KMS-11 (cell line): ENCODE results near the gene CHST11.

Experiments used
- H2AFZ ChIP-seq: fragments of 200-600 bp; sonication (generic); 2 replicates; pipeline ENCODE4 v1.6.1; 2016; ENCODE audit warnings: antibody characterized with exemption, mixed run types, low read depth
- H3K27ac ChIP-seq: fragments of 200-600 bp; sonication (generic); 2 replicates; pipeline ENCODE4 v1.6.1; 2016; ENCODE audit warnings: mild to moderate bottlenecking, mixed run types
- H3K27me3 ChIP-seq: fragments of 200-600 bp; sonication (generic); 2 replicates; pipeline ENCODE4 v1.6.1; 2017; ENCODE audit warnings: mild to moderate bottlenecking, low read depth, mixed run types, moderate library complexity; ENCODE audit not compliant: insufficient read depth
- H3K36me3 ChIP-seq: fragments of 200-600 bp; sonication (generic); 2 replicates; pipeline ENCODE4 v1.6.1; 2017; ENCODE audit warnings: mild to moderate bottlenecking, mixed run types; ENCODE audit not compliant: insufficient read depth
- H3K4me1 ChIP-seq: fragments of 200-600 bp; sonication (generic); 2 replicates; pipeline ENCODE4 v1.6.1; 2016; ENCODE audit warnings: mild to moderate bottlenecking, low read depth, mixed run types; ENCODE audit not compliant: poor library complexity, severe bottlenecking
- H3K4me2 ChIP-seq: fragments of 200-600 bp; sonication (generic); 2 replicates; pipeline ENCODE4 v1.7.0; 2016; ENCODE audit warnings: mild to moderate bottlenecking, mixed run types
- H3K4me3 ChIP-seq: fragments of 200-600 bp; sonication (generic); IDR thresholded peaks from 2 replicates; pipeline ENCODE4 v1.6.1; 2017; ENCODE audit warnings: low read depth, low read length, mixed read lengths; ENCODE audit not compliant: insufficient read depth
- H3K79me2 ChIP-seq: fragments of 200-600 bp; sonication (generic); 2 replicates; pipeline ENCODE4 v1.6.1; 2016; ENCODE audit warnings: low read depth, mixed run types; ENCODE audit not compliant: insufficient read depth
- H3K9ac ChIP-seq: fragments of 200-600 bp; sonication (generic); 2 replicates; pipeline ENCODE4 v1.6.1; 2016; ENCODE audit warnings: mild to moderate bottlenecking, mixed run types
- H4K20me1 ChIP-seq: fragments of 200-600 bp; sonication (generic); 2 replicates; pipeline ENCODE4 v1.6.1; 2016; ENCODE audit warnings: mild to moderate bottlenecking, mixed run types; ENCODE audit not compliant: insufficient read depth
- CTCF ChIP-seq: fragments of 200-600 bp; sonication (generic); conservative IDR thresholded peaks from 2 replicates; pipeline ENCODE4 v1.6.1; 2017; ENCODE audit warnings: low read depth, mild to moderate bottlenecking, antibody characterized with exemption, low read length, moderate library complexity, mixed read lengths

The CHST11 gene

GRCh38 chr12:104683831-104684503, 227.2 kb downstream of the CHST11 start:
- H3K27me3 ChIP-seq, result no peaks in the 10 kb centered on the region
- no peak overlapping the region for H3K9ac ChIP-seq
- no peaks in the 10 kb centered on the region for H3K36me3 ChIP-seq
- H2AFZ ChIP-seq, result no peak overlapping the region
- no peaks in the 10 kb centered on the region for H4K20me1 ChIP-seq
- no peaks in the 10 kb centered on the region for H3K79me2 ChIP-seq
- H3K4me2 ChIP-seq, result no peak overlapping the region
- H3K27ac ChIP-seq, result no peak overlapping the region
- H3K4me1 ChIP-seq, result peaks cover 36% of the 10 kb centered on the region
- TF ChIP-seq CTCF, result no peak
- H3K4me3 ChIP-seq, result no peak overlapping the region

- H3K27me3 ChIP-seq, result no peaks in the 10 kb centered on the region
- no peak overlapping the region for H2AFZ ChIP-seq
- H3K79me2 ChIP-seq, result no peaks in the 10 kb centered on the region
- H3K9ac ChIP-seq, result no peak overlapping the region
- H3K36me3 ChIP-seq, result no peaks in the 10 kb centered on the region
- H4K20me1 ChIP-seq, result no peaks in the 10 kb centered on the region
- H3K4me1 ChIP-seq, result peaks cover 34% of the 10 kb centered on the region
- TF ChIP-seq CTCF, result no peak
- no peak overlapping the region for H3K4me3 ChIP-seq
- no peak overlapping the region for H3K4me2 ChIP-seq
- no peak overlapping the region for H3K27ac ChIP-seq
Measured at GRCh38 chr12:104684884-104685283, 228.1 kb downstream of the CHST11 start.

GRCh38 chr12:104685366-104685765, 228.6 kb downstream of the CHST11 start:
- no peak overlapping the region for H2AFZ ChIP-seq
- no peaks in the 10 kb centered on the region for H3K36me3 ChIP-seq
- no peaks in the 10 kb centered on the region for H4K20me1 ChIP-seq
- H3K4me2 ChIP-seq, result no peak overlapping the region
- no peak for TF ChIP-seq CTCF
- H3K4me1 ChIP-seq, result peaks cover 29% of the 10 kb centered on the region
- no peaks in the 10 kb centered on the region for H3K27me3 ChIP-seq
- H3K79me2 ChIP-seq, result no peaks in the 10 kb centered on the region
- no peak overlapping the region for H3K9ac ChIP-seq
- H3K4me3 ChIP-seq, result no peak overlapping the region
- H3K27ac ChIP-seq, result no peak overlapping the region

- Histone ChIP-seq H4K20me1 (no peaks in the 10 kb centered on the region), H3K4me2 (no peak overlapping the region), H3K27ac (no peak overlapping the region), H3K9ac (no peak overlapping the region), H3K79me2 (no peaks in the 10 kb centered on the region), H2AFZ (no peak overlapping the region), H3K4me3 (no peak overlapping the region), H3K4me1 (peaks cover 21% of the 10 kb centered on the region), H3K36me3 (no peaks in the 10 kb centered on the region), H3K27me3 (no peaks in the 10 kb centered on the region)
- no peak for TF ChIP-seq CTCF
Measured at GRCh38 chr12:104686196-104686595, 229.4 kb downstream of the CHST11 start.
